ENCODE results near the gene NBAS.
A peak's percentile ranks its signal among the peaks of the same experiment; 100 is the strongest.

NBAS gene

GRCh38 chr2:15313657-15314056 lies 247.5 kb downstream of the NBAS start:
- no peak for TF ChIP-seq CTCF (IDR thresholded peaks at IDR 0.05; ENCODE audit: control extremely low read depth, extremely low read depth, low read depth, missing control alignments)
- peak; percentile 43 for DNase-seq (ENCODE audit: extremely low spot score)
- ChIA-PET CTCF (interaction anchor here (1.3 to 1.9 kb wide), 5 partner anchors 12 to 262 kb away, joined by 3 to 6 read pairs (median 4); no protein-coding TSS in a partner anchor), POLR2A (no interaction called here)

- no peak for DNase-seq (ENCODE audit: extremely low spot score)
- CTCF ChIA-PET: interaction anchor here (1.4 to 1.8 kb wide), 2 partner anchors 9 to 13 kb away, joined by 3 to 4 read pairs; no protein-coding TSS in a partner anchor
- POLR2A ChIA-PET: no interaction called here
- no peak for TF ChIP-seq CTCF (IDR thresholded peaks at IDR 0.05; ENCODE audit: control extremely low read depth, extremely low read depth, low read depth, missing control alignments)
Observed at GRCh38 chr2:15311926-15312325, 249.2 kb downstream of the NBAS start.

- POLR2A ChIA-PET: no interaction called here
- no peak for TF ChIP-seq CTCF (IDR thresholded peaks at IDR 0.05; ENCODE audit: control extremely low read depth, extremely low read depth, low read depth, missing control alignments)
- peak; percentile 26 for DNase-seq (ENCODE audit: extremely low spot score)
- CTCF ChIA-PET: no interaction called here
Observed at GRCh38 chr2:15311201-15311907, 249.8 kb downstream of the NBAS start.

GRCh38 chr2:15307526-15307925 lies 253.6 kb downstream of the NBAS start:
- POLR2A ChIA-PET: no interaction called here
- TF ChIP-seq CTCF (IDR thresholded peaks at IDR 0.05; ENCODE audit: control extremely low read depth, extremely low read depth, low read depth, missing control alignments): no peak
- no peak for DNase-seq (ENCODE audit: extremely low spot score)
- CTCF ChIA-PET: interaction anchor here (1.1 to 2.3 kb wide), 3 partner anchors 16 to 270 kb away, joined by 3 to 5 read pairs (median 4); no protein-coding TSS in a partner anchor

- CTCF ChIA-PET: no interaction called here
- no peak for DNase-seq (ENCODE audit: extremely low spot score)
- POLR2A ChIA-PET: no interaction called here
- no peak for TF ChIP-seq CTCF (IDR thresholded peaks at IDR 0.05; ENCODE audit: control extremely low read depth, extremely low read depth, low read depth, missing control alignments)
Observed at GRCh38 chr2:15306706-15307105, 254.4 kb downstream of the NBAS start.

- CTCF ChIA-PET: interaction anchor here (1.1 kb wide), 1 partner anchor 9 kb away, joined by 3 read pairs; no protein-coding TSS in a partner anchor
Observed at GRCh38 chr2:15303874-15304273, 257.3 kb downstream of the NBAS start.

More at GRCh38 chr2:15303874-15304273, 257.3 kb downstream of the NBAS start:
- no peak for DNase-seq (ENCODE audit: extremely low spot score)
- TF ChIP-seq CTCF (IDR thresholded peaks at IDR 0.05; ENCODE audit: control extremely low read depth, extremely low read depth, low read depth, missing control alignments): no peak
- POLR2A ChIA-PET: no interaction called here

All from GM10248 (cell line).